ENCODE measurements around the gene PDGFRB.

PDGFRB gene

GRCh38 chr5:150155258-150156026, at the start of gene PDGFRB:
TSS of gene PDGFRB (minus strand) at chr5:150155845. CDS start at chr5:150137047, 18,798 bp downstream.
- no peak for DNase-seq

- DNase-seq, result no peak
Measured at GRCh38 chr5:150204590-150204960, 48.9 kb upstream of the PDGFRB start.

GRCh38 chr5:150203832-150204589, 48.4 kb upstream of the PDGFRB start:
- DNase-seq, result no peak

- DNase-seq, result no peak
Measured at GRCh38 chr5:150202501-150202900, 46.9 kb upstream of the PDGFRB start.

GRCh38 chr5:150197476-150197875, 41.8 kb upstream of the PDGFRB start:
- no peak for DNase-seq

- no peak for DNase-seq
Measured at GRCh38 chr5:150196986-150197385, 41.3 kb upstream of the PDGFRB start.

- DNase-seq, result no peak
Measured at GRCh38 chr5:150196514-150196913, 40.9 kb upstream of the PDGFRB start.

- DNase-seq, result peak in 1 of 2 donors; percentile 79
Measured at GRCh38 chr5:150195736-150196485, 40.3 kb upstream of the PDGFRB start.

GRCh38 chr5:150192462-150192861, 36.8 kb upstream of the PDGFRB start:
- DNase-seq, result no peak

GRCh38 chr5:150190987-150191386, 35.3 kb upstream of the PDGFRB start:
- no peak for DNase-seq

GRCh38 chr5:150190503-150190979, 34.9 kb upstream of the PDGFRB start:
- DNase-seq, result no peak

- DNase-seq, result no peak
Measured at GRCh38 chr5:150189728-150190502, 34.3 kb upstream of the PDGFRB start, which contains the start of gene SLC6A7. TSS of gene SLC6A7 (plus strand) at chr5:150190062. CDS start at chr5:150190328, 266 bp downstream.

- peak; percentile 35 to 64 for DNase-seq
Measured at GRCh38 chr5:150189326-150189725, 33.7 kb upstream of the PDGFRB start.

GRCh38 chr5:150188146-150188842, 32.6 kb upstream of the PDGFRB start:
- DNase-seq, result no peak

- no peak for DNase-seq
Measured at GRCh38 chr5:150186897-150187296, 31.3 kb upstream of the PDGFRB start.

- no peak for DNase-seq
Measured at GRCh38 chr5:150186137-150186536, 30.5 kb upstream of the PDGFRB start.

- peak; percentile 82 for DNase-seq
Measured at GRCh38 chr5:150184990-150185912, 29.6 kb upstream of the PDGFRB start.

GRCh38 chr5:150184006-150184405, 28.4 kb upstream of the PDGFRB start:
- DNase-seq, result no peak

- DNase-seq, result no peak
Measured at GRCh38 chr5:150183436-150183835, 27.8 kb upstream of the PDGFRB start.

- DNase-seq, result no peak
Measured at GRCh38 chr5:150182774-150183173, 27.1 kb upstream of the PDGFRB start.
